ENCODE results near the gene TPRN.

The TPRN gene

GRCh38 chr9:137221095-137221505 is 20.6 kb upstream of the TPRN start:
- no peak overlapping the region for H3K23ac ChIP-seq (ENCODE audit: low read length in 2 of 2)
- no peak overlapping the region for H2BK5ac ChIP-seq (ENCODE audit: low read depth, low read length, poor library complexity, severe bottlenecking)
- H2BK15ac ChIP-seq (ENCODE audit: low read depth, poor library complexity, severe bottlenecking): no peak overlapping the region
- H2BK12ac ChIP-seq (ENCODE audit: low read length in 2 of 2): no peak overlapping the region
- no peak overlapping the region for H4K91ac ChIP-seq (ENCODE audit: low read length)
- no peak overlapping the region for H3K4me3 ChIP-seq (ENCODE audit: insufficient read depth in 1 of 2, low read depth in 1 of 2, low read length in 2 of 2)
- WGBS: 92% methylated on average over 8 of the region's 14 CpGs
- H3K27ac ChIP-seq (ENCODE audit: low read length, poor library complexity, severe bottlenecking): no peak overlapping the region
- no peak overlapping the region for H3K14ac ChIP-seq (ENCODE audit: low read length in 2 of 2)
- H3K79me1 ChIP-seq (replicated peaks; ENCODE audit: low read length, poor library complexity, severe bottlenecking): no peaks in the 10 kb centered on the region
- H2AK5ac ChIP-seq (ENCODE audit: low read length, severe bottlenecking): no peak overlapping the region
- no peak overlapping the region for H4K8ac ChIP-seq (ENCODE audit: low read length)
- H3K4ac ChIP-seq (ENCODE audit: low read depth in 1 of 2, low read length in 2 of 2): no peak overlapping the region
- H3K4me2 ChIP-seq (ENCODE audit: low read length, poor library complexity, severe bottlenecking): peak overlapping the region; percentile 80
- no peak overlapping the region for H3K9ac ChIP-seq (ENCODE audit: low read length)
- H2AFZ ChIP-seq (ENCODE audit: low read depth, low read length): no peak overlapping the region
- peaks cover 70% of the 10 kb centered on the region for H3K4me1 ChIP-seq (ENCODE audit: control insufficient read depth, insufficient read depth, low read depth, low read length)
- peaks cover 0 to 19% of the 10 kb centered on the region in 2 experiments for H3K36me3 ChIP-seq (ENCODE audit: control insufficient read depth in 1 of 2, insufficient read depth in 2 of 2, low read depth in 1 of 2, low read length in 2 of 2)
- no peaks in the 10 kb centered on the region for H3K9me3 ChIP-seq (ENCODE audit: control insufficient read depth, low read length)
- no peak for DNase-seq
- no peak overlapping the region for H2BK120ac ChIP-seq (ENCODE audit: low read depth, low read length)
- no peaks in the 10 kb centered on the region for H3K27me3 ChIP-seq (ENCODE audit: control insufficient read depth in 1 of 2, insufficient read depth in 1 of 2, low read length in 2 of 2)
- no peak overlapping the region for H3K18ac ChIP-seq (ENCODE audit: low read depth in 1 of 2, low read length in 2 of 2)

GRCh38 chr9:137220317-137221094 is 20.0 kb upstream of the TPRN start:
- Histone ChIP-seq H3K79me1 (replicated peaks; ENCODE audit: low read length, poor library complexity, severe bottlenecking) (no peaks in the 10 kb centered on the region), H3K36me3 (ENCODE audit: control insufficient read depth in 1 of 2, insufficient read depth in 2 of 2, low read depth in 1 of 2, low read length in 2 of 2) (peaks cover 0 to 20% of the 10 kb centered on the region in 2 experiments), H2BK15ac (ENCODE audit: low read depth, poor library complexity, severe bottlenecking) (no peak overlapping the region), H3K18ac (ENCODE audit: low read depth in 1 of 2, low read length in 2 of 2) (no peak overlapping the region), H3K4me3 (ENCODE audit: insufficient read depth in 1 of 2, low read depth in 1 of 2, low read length in 2 of 2) (peak overlapping the region in 1 of 2 experiments; percentile 14), H3K4me2 (ENCODE audit: low read length, poor library complexity, severe bottlenecking) (no peak overlapping the region), H2AK5ac (ENCODE audit: low read length, severe bottlenecking) (no peak overlapping the region), H2BK12ac (ENCODE audit: low read length in 2 of 2) (peak overlapping the region in 1 of 2 experiments; percentile 70), H4K91ac (ENCODE audit: low read length) (peak overlapping the region; percentile 14), H2BK120ac (ENCODE audit: low read depth, low read length) (no peak overlapping the region), H3K27me3 (ENCODE audit: control insufficient read depth in 1 of 2, insufficient read depth in 1 of 2, low read length in 2 of 2) (no peaks in the 10 kb centered on the region), H2BK5ac (ENCODE audit: low read depth, low read length, poor library complexity, severe bottlenecking) (no peak overlapping the region), H3K27ac (ENCODE audit: low read length, poor library complexity, severe bottlenecking) (no peak overlapping the region), H3K14ac (ENCODE audit: low read length in 2 of 2) (no peak overlapping the region), H3K23ac (ENCODE audit: low read length in 2 of 2) (no peak overlapping the region), H3K9ac (ENCODE audit: low read length) (no peak overlapping the region), H3K4ac (ENCODE audit: low read depth in 1 of 2, low read length in 2 of 2) (no peak overlapping the region), H3K4me1 (ENCODE audit: control insufficient read depth, insufficient read depth, low read depth, low read length) (peaks cover 67% of the 10 kb centered on the region), H4K8ac (ENCODE audit: low read length) (no peak overlapping the region), H3K9me3 (ENCODE audit: control insufficient read depth, low read length) (no peaks in the 10 kb centered on the region), H2AFZ (ENCODE audit: low read depth, low read length) (no peak overlapping the region)
- DNase-seq: no peak
- WGBS: 92% methylated on average over 51 of the region's 52 CpGs

GRCh38 chr9:137219757-137220316 is 19.3 kb upstream of the TPRN start:
- H4K8ac ChIP-seq (ENCODE audit: low read length): no peak overlapping the region
- H3K18ac ChIP-seq (ENCODE audit: low read depth in 1 of 2, low read length in 2 of 2): no peak overlapping the region
- H3K9me3 ChIP-seq (ENCODE audit: control insufficient read depth, low read length): no peaks in the 10 kb centered on the region
- peaks cover 2 to 27% of the 10 kb centered on the region in 2 experiments for H3K36me3 ChIP-seq (ENCODE audit: control insufficient read depth in 1 of 2, insufficient read depth in 2 of 2, low read depth in 1 of 2, low read length in 2 of 2)
- no peak overlapping the region for H2AK5ac ChIP-seq (ENCODE audit: low read length, severe bottlenecking)
- H2AFZ ChIP-seq (ENCODE audit: low read depth, low read length): no peak overlapping the region
- H3K4me1 ChIP-seq (ENCODE audit: control insufficient read depth, insufficient read depth, low read depth, low read length): peaks cover 67% of the 10 kb centered on the region
- H3K27ac ChIP-seq (ENCODE audit: low read length, poor library complexity, severe bottlenecking): no peak overlapping the region
- no peak for DNase-seq
- H2BK12ac ChIP-seq (ENCODE audit: low read length in 2 of 2): no peak overlapping the region
- 93% methylated on average over 10 of the region's 10 CpGs for WGBS
- no peak overlapping the region for H3K4me2 ChIP-seq (ENCODE audit: low read length, poor library complexity, severe bottlenecking)
- H2BK15ac ChIP-seq (ENCODE audit: low read depth, poor library complexity, severe bottlenecking): no peak overlapping the region
- H3K9ac ChIP-seq (ENCODE audit: low read length): no peak overlapping the region
- no peak overlapping the region for H3K4me3 ChIP-seq (ENCODE audit: insufficient read depth in 1 of 2, low read depth in 1 of 2, low read length in 2 of 2)
- H4K91ac ChIP-seq (ENCODE audit: low read length): no peak overlapping the region
- H2BK5ac ChIP-seq (ENCODE audit: low read depth, low read length, poor library complexity, severe bottlenecking): no peak overlapping the region
- H3K14ac ChIP-seq (ENCODE audit: low read length in 2 of 2): no peak overlapping the region
- H3K27me3 ChIP-seq (ENCODE audit: control insufficient read depth in 1 of 2, insufficient read depth in 1 of 2, low read length in 2 of 2): no peaks in the 10 kb centered on the region
- H2BK120ac ChIP-seq (ENCODE audit: low read depth, low read length): no peak overlapping the region
- no peak overlapping the region for H3K23ac ChIP-seq (ENCODE audit: low read length in 2 of 2)
- no peak overlapping the region for H3K4ac ChIP-seq (ENCODE audit: low read depth in 1 of 2, low read length in 2 of 2)
- no peaks in the 10 kb centered on the region for H3K79me1 ChIP-seq (replicated peaks; ENCODE audit: low read length, poor library complexity, severe bottlenecking)

GRCh38 chr9:137218754-137219271 is 18.3 kb upstream of the TPRN start:
- Histone ChIP-seq H3K79me1 (replicated peaks; ENCODE audit: low read length, poor library complexity, severe bottlenecking) (no peaks in the 10 kb centered on the region), H3K36me3 (ENCODE audit: control insufficient read depth in 1 of 2, insufficient read depth in 2 of 2, low read depth in 1 of 2, low read length in 2 of 2) (peaks cover 5 to 37% of the 10 kb centered on the region in 2 experiments), H2BK5ac (ENCODE audit: low read depth, low read length, poor library complexity, severe bottlenecking) (no peak overlapping the region), H4K8ac (ENCODE audit: low read length) (peak overlapping the region; percentile 75), H3K27ac (ENCODE audit: low read length, poor library complexity, severe bottlenecking) (peak overlapping the region; percentile 59), H3K4ac (ENCODE audit: low read depth in 1 of 2, low read length in 2 of 2) (peak overlapping the region in 1 of 2 experiments; percentile 57), H3K18ac (ENCODE audit: low read depth in 1 of 2, low read length in 2 of 2) (peak overlapping the region; percentile 11 to 19), H2BK12ac (ENCODE audit: low read length in 2 of 2) (peak overlapping the region in 1 of 2 experiments; percentile 65), H2BK120ac (ENCODE audit: low read depth, low read length) (no peak overlapping the region), H4K91ac (ENCODE audit: low read length) (peak overlapping the region; percentile 63), H3K9me3 (ENCODE audit: control insufficient read depth, low read length) (no peaks in the 10 kb centered on the region), H3K4me1 (ENCODE audit: control insufficient read depth, insufficient read depth, low read depth, low read length) (peaks cover 61% of the 10 kb centered on the region), H3K9ac (ENCODE audit: low read length) (no peak overlapping the region), H3K4me3 (ENCODE audit: insufficient read depth in 1 of 2, low read depth in 1 of 2, low read length in 2 of 2) (no peak overlapping the region), H3K23ac (ENCODE audit: low read length in 2 of 2) (no peak overlapping the region), H3K14ac (ENCODE audit: low read length in 2 of 2) (no peak overlapping the region), H2AFZ (ENCODE audit: low read depth, low read length) (no peak overlapping the region), H3K4me2 (ENCODE audit: low read length, poor library complexity, severe bottlenecking) (no peak overlapping the region), H2AK5ac (ENCODE audit: low read length, severe bottlenecking) (no peak overlapping the region), H3K27me3 (ENCODE audit: control insufficient read depth in 1 of 2, insufficient read depth in 1 of 2, low read length in 2 of 2) (no peaks in the 10 kb centered on the region), H2BK15ac (ENCODE audit: low read depth, poor library complexity, severe bottlenecking) (no peak overlapping the region)
- 37% methylated on average over 12 of the region's 12 CpGs for whole genome bisulfite sequencing
- peak; percentile 71 for DNase-seq
